Fibroblast of mammary gland (primary cell): ENCODE measurements around the gene EIPR1.

ENCODE experiments used
- DNase-seq: peaks from one replicate; pipeline ENCODE4 v3.0.0-alpha.2; 2010; ENCODE audit warnings: low read depth
- H3K4me3 ChIP-seq: 2 replicates; pipeline ENCODE4 v1.5.1; 2011; ENCODE audit warnings: low read depth, mild to moderate bottlenecking, low read length, moderate library complexity; ENCODE audit not compliant: control insufficient read depth
- TF ChIP-seq, protein P1 (sequence below): conservative IDR thresholded peaks from 2 replicates; pipeline ENCODE4 v1.5.1; 2011; ENCODE audit warnings: low read depth, low read length, inconsistent platforms; ENCODE audit not compliant: control insufficient read depth, insufficient read depth

The EIPR1 gene

DNA sequence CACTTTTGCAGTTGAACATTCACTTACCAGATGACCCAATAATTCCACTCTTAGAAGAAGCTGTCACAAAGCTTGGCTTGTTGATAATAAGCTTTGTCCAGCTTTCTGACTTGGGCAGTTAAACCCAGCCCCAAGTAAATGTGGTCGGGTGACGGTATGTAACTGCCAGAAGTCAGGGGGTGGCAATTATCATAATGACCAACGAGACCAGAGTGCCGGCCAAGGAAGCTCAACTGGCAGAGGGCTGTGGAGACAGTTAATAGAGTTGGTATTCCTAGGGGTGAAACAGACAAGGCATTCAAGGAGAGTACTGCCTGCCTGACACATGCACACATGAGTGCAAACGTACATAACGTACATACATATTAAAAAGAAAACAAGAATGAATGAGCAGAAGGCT lies 116.7 kb downstream of the EIPR1 start:
- no peak for DNase-seq
- TF ChIP-seq, protein P1, sequence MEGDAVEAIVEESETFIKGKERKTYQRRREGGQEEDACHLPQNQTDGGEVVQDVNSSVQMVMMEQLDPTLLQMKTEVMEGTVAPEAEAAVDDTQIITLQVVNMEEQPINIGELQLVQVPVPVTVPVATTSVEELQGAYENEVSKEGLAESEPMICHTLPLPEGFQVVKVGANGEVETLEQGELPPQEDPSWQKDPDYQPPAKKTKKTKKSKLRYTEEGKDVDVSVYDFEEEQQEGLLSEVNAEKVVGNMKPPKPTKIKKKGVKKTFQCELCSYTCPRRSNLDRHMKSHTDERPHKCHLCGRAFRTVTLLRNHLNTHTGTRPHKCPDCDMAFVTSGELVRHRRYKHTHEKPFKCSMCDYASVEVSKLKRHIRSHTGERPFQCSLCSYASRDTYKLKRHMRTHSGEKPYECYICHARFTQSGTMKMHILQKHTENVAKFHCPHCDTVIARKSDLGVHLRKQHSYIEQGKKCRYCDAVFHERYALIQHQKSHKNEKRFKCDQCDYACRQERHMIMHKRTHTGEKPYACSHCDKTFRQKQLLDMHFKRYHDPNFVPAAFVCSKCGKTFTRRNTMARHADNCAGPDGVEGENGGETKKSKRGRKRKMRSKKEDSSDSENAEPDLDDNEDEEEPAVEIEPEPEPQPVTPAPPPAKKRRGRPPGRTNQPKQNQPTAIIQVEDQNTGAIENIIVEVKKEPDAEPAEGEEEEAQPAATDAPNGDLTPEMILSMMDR = no peak
- no peak overlapping the region for H3K4me3 ChIP-seq

DNA sequence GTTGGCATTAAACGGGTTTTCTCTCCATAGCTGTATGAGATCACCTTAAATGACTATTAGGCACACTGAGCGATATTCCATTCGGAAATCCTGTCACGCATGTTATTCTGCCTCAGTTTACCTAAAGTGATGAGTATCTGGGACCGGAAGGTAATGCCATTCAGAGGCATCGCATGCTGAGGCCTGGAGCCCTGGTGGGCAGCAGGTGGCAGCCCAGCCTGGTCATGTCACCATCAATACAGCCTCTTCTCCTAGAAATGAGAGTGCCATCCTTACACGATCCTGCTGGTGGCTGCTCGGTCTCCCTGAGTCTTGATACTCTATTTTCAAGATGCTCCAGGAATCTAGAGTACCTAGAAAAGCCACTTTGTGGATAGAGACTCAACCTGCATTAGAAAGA lies 119.8 kb downstream of the EIPR1 start:
- no peak overlapping the region for H3K4me3 ChIP-seq
- TF ChIP-seq, protein P1 = no peak
- DNase-seq = no peak

DNA sequence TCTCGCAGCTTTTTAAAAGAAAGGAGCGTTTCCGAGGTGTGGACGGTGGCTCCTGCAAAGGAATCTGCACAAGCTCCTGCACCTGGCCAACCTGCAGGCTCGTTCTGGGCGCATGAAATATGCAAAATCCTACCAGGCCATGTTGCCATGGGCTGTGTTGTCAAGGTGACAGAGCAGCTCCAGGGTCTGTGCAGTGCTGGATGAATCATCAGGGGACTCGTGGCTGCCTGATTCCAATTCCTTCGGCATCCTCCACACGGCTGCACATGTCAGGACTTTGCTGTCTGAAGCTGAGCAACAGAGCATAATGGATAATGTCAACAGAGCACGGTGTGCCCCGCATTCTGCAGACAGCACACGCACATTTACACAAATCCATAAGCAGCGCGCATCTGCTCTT lies 120.5 kb downstream of the EIPR1 start:
- TF ChIP-seq, protein P1 = no peak
- no peak for DNase-seq
- no peak overlapping the region for H3K4me3 ChIP-seq

DNA sequence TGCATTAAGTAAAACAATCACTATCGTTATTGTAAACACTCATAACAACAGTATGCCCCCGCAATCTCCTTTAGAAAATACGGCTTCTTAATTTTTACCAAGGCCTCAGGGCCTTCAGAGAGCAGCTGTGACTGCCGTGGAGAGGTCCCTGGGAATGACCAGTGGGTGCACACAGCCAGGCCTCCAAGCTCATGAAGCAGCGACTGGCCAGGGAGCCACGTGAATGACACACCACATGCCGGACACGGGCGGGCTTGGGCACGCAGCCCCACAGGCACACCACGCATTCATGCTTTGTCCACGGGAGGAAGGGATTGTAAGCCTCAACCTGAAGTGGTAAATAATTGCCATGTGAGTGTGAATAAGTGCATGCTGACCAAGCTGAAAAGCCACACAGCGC lies 121.0 kb downstream of the EIPR1 start:
- no peak overlapping the region for H3K4me3 ChIP-seq
- TF ChIP-seq, protein P1 = no peak

DNA sequence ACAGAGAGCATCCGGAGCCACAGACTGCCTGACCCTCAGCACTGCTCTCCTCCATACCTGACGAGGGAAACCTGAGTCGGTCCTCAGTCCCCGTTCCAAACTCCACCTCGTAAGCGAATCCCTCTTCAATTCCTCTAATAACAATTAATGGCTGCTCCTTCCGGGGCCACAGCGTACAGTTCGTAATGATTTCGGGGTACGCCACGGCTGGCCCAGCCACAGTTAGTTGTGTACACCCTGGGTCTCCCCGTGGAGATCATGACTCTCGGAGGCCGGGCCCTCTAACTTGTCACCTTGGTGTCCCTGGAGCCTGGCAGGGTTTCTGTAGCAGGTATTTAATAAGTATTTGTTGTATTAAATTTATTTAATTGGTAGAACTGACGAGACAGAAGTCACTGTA lies 121.5 kb downstream of the EIPR1 start:
- TF ChIP-seq, protein P1 = no peak
- DNase-seq = no peak
- H3K4me3 ChIP-seq = no peak overlapping the region

More for the DNA sequence above, 121.0 kb downstream of the EIPR1 start:
- no peak for DNase-seq

DNA sequence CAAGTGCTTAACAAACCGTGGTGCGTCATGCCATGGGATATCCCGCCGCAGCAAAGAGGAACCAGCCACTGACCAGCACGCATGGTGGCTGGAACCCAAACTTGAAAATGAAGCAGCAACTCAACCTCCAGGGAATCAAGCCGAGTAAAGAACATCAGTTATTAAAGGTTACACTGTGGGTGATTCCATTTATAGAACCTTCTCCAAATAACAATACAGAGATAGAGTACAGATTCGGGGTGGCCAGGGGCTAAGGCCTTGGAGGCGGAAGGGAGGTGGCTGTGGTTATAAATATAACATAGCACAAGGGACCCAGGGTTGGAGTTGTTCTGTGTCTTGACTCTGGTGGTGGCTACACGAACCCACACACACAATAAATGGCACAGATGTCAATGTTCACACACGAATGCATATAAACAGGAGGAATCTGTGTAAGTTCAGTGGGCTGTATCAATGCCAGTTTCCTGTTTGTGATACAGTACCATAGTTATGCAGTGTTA lies 123.1 kb downstream of the EIPR1 start:
- TF ChIP-seq, protein P1 = no peak
- H3K4me3 ChIP-seq = no peak overlapping the region

DNA sequence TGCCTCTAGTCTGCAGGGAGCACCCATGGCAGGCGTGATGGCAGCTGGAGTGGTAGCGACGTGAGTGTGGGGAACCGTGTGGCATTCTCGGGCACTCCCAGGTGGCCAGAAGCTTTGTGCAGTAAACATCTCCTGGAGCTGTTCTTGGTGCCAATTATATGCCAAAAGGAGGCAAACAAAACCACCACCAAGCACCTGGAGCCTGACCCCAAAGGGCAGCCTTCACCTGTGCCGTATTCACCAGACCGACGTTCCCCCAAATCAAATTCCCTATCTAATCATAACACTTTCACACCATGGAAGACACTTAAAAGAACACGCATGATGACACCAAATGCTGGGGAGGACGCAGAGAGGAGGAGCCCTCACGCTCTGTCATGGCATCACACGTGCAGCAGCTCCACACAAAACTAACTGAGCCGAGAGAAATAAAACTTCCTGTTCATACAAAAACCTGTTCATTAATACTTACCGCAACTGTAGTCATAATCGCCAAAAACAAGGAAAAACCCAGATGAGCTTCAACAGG lies 123.6 kb downstream of the EIPR1 start:
- H3K4me3 ChIP-seq = no peak overlapping the region
- TF ChIP-seq, protein P1 = no peak
- DNase-seq = no peak

More for the DNA sequence above, 123.1 kb downstream of the EIPR1 start:
- no peak for DNase-seq
